IMR-90 (cell line): ENCODE measurements around the gene EHBP1L1. TPM values are rescaled to one million over a fixed set of nuclear protein-coding genes. Genes with fewer than 3 reads are reported as not detected.

ENCODE experiments used
- ATAC-seq: fragments of 200-7000 bp; cut with Tn5 transposase; 2 replicates; pipeline ENCODE4 v1.9.1; 2020; ENCODE audit warnings: low read depth, mild to moderate bottlenecking, moderate library complexity
- BruUV-seq: library from RNA; stranded (reverse); fragments of 400-500 nt; replicated peaks from 2 replicates; lab custom pipeline; 2021; lab: Mats Ljungman, UMichigan
- CTCF ChIA-PET: fragments of 300-600 bp; formaldehyde crosslinking; extraction: SDS; loops from one replicate; lab custom pipeline; 2021; ENCODE audit warnings: antibody characterized with exemption; lab: Yijun Ruan, JAX
- POLR2A ChIA-PET: fragments of 300-600 bp; sonication (Branson Sonifier 250); formaldehyde crosslinking; loops from one replicate; lab custom pipeline; 2022; ENCODE audit warnings: antibody characterized with exemption; ENCODE audit not compliant: unreplicated experiment; lab: Charles Lee
- DNase-seq: peaks from one replicate; pipeline ENCODE4 v3.0.0; 2013
- H2AFZ ChIP-seq: replicated peaks from 2 replicates; pipeline ENCODE3; 2013; ENCODE audit warnings: low read length, mild to moderate bottlenecking; ENCODE audit not compliant: poor library complexity
- H2AK5ac ChIP-seq: 2 replicates; pipeline ENCODE4 v1.6.1; 2013; ENCODE audit warnings: low read depth, low read length, inconsistent platforms
- H2AK9ac ChIP-seq: replicated peaks from 2 replicates; pipeline ENCODE3; 2013; ENCODE audit warnings: mild to moderate bottlenecking, low read depth, low read length, moderate library complexity; ENCODE audit not compliant: poor library complexity
- H2BK120ac ChIP-seq: 2 replicates; pipeline ENCODE4 v1.6.1; 2013; ENCODE audit warnings: low read depth, low read length, inconsistent platforms
- H2BK15ac ChIP-seq: 3 replicates; pipeline ENCODE4 v1.6.1; 2013; ENCODE audit warnings: low read depth, low read length, inconsistent platforms
- H2BK20ac ChIP-seq: 2 replicates; pipeline ENCODE4 v1.6.1; 2013; ENCODE audit warnings: low read depth, mild to moderate bottlenecking, inconsistent platforms, low read length, moderate library complexity
- H2BK5ac ChIP-seq: 2 replicates; pipeline ENCODE4 v1.6.1; 2013; ENCODE audit warnings: mild to moderate bottlenecking, low read depth, low read length, inconsistent platforms; ENCODE audit not compliant: poor library complexity, severe bottlenecking
- H3K14ac ChIP-seq: replicated peaks from 2 replicates; pipeline ENCODE4 v1.6.1; 2013; ENCODE audit warnings: low read depth, low read length, inconsistent platforms
- H3K18ac ChIP-seq: 2 replicates; pipeline ENCODE4 v1.6.1; 2013; ENCODE audit warnings: low read depth, low read length, control low read depth
- H3K23ac ChIP-seq: 2 replicates; pipeline ENCODE4 v1.6.1; 2013; ENCODE audit warnings: low read depth, low read length, inconsistent platforms
- H3K27ac ChIP-seq: 2 replicates; pipeline ENCODE4 v1.5.1; 2013; ENCODE audit warnings: mild to moderate bottlenecking, control low read depth, low read length; ENCODE audit not compliant: insufficient read depth
- H3K27me3 ChIP-seq: 2 replicates; pipeline ENCODE4 v1.6.1; 2013; ENCODE audit warnings: low read length; ENCODE audit not compliant: control insufficient read depth, insufficient read depth
- H3K36me3 ChIP-seq: 2 replicates; pipeline ENCODE4 v1.6.1; 2013; ENCODE audit warnings: low read length, mixed read lengths; ENCODE audit not compliant: control insufficient read depth, insufficient read depth
- H3K4ac ChIP-seq: 2 replicates; pipeline ENCODE4 v1.6.1; 2013; ENCODE audit warnings: low read depth, low read length, inconsistent platforms
- H3K4me1 ChIP-seq: 2 replicates; pipeline ENCODE4 v1.6.1; 2013; ENCODE audit warnings: low read length, mixed read lengths; ENCODE audit not compliant: control insufficient read depth, insufficient read depth
- H3K4me2 ChIP-seq: 2 replicates; pipeline ENCODE4 v1.6.1; 2013; ENCODE audit warnings: low read depth, mild to moderate bottlenecking, control low read depth, low read length, moderate library complexity
- H3K4me3 ChIP-seq: 2 replicates; pipeline ENCODE4 v1.5.1; 2013; ENCODE audit warnings: low read depth, mild to moderate bottlenecking, control low read depth, low read length, moderate library complexity; ENCODE audit not compliant: insufficient read depth
- H3K56ac ChIP-seq: 2 replicates; pipeline ENCODE4 v1.6.1; 2013; ENCODE audit warnings: low read length, inconsistent platforms; ENCODE audit not compliant: insufficient read depth; ENCODE audit errors: extremely low read depth
- H3K79me1 ChIP-seq, 2 experiments: 2 replicates each; pipeline ENCODE4 v1.6.1; 2013; ENCODE audit warnings: low read length in 2 of 2, inconsistent platforms in 1 of 2, low read depth in 1 of 2
- H3K9ac ChIP-seq: 2 replicates; pipeline ENCODE4 v1.6.1; 2013; ENCODE audit warnings: low read depth, low read length, control low read depth
- H3K9me1 ChIP-seq: 2 replicates; pipeline ENCODE4 v1.6.1; 2013; ENCODE audit warnings: low read length, inconsistent platforms; ENCODE audit not compliant: insufficient read depth
- H3K9me3 ChIP-seq: 2 replicates; pipeline ENCODE4 v1.6.1; 2013; ENCODE audit warnings: low read length; ENCODE audit not compliant: control insufficient read depth, insufficient read depth
- H4K20me1 ChIP-seq: 2 replicates; pipeline ENCODE4 v1.6.1; 2013; ENCODE audit warnings: low read length, inconsistent platforms; ENCODE audit not compliant: insufficient read depth
- H4K5ac ChIP-seq: 2 replicates; pipeline ENCODE4 v1.6.1; 2013; ENCODE audit warnings: mild to moderate bottlenecking, low read depth, low read length, control low read depth
- H4K8ac ChIP-seq, 2 experiments: 2 replicates each; pipeline ENCODE4 v1.6.1; 2013; ENCODE audit warnings: low read depth in 2 of 2, low read length in 2 of 2, control low read depth in 1 of 2, inconsistent platforms in 1 of 2
- H4K91ac ChIP-seq: 2 replicates; pipeline ENCODE4 v1.6.1; 2013; ENCODE audit warnings: low read depth, low read length, inconsistent platforms; ENCODE audit not compliant: insufficient read depth
- BHLHE40 ChIP-seq: fragments of 150-350 bp; IDR thresholded peaks from 2 replicates; pipeline ENCODE4 v1.6.1; 2016; ENCODE audit warnings: mild to moderate bottlenecking, low read depth, low read length
- CEBPB ChIP-seq: IDR thresholded peaks from 2 replicates; pipeline ENCODE4 v1.6.1; 2012; ENCODE audit warnings: low read depth, low read length, improper control_type of control experiment
- CHD1 ChIP-seq: IDR thresholded peaks from 2 replicates; pipeline ENCODE4 v1.6.1; 2012; ENCODE audit warnings: low read depth, low read length, improper control_type of control experiment
- CTCF ChIP-seq: conservative IDR thresholded peaks from 2 replicates; pipeline ENCODE4 v1.5.1; 2012; ENCODE audit warnings: mild to moderate bottlenecking, low read depth, low read length, improper control_type of control experiment
- ELK1 ChIP-seq: fragments of 150-350 bp; IDR thresholded peaks from 2 replicates; pipeline ENCODE4 v1.6.1; 2016; ENCODE audit warnings: low read depth, mild to moderate bottlenecking, low read length, moderate library complexity, borderline replicate concordance
- FOS ChIP-seq: fragments of 150-350 bp; IDR thresholded peaks from 2 replicates; pipeline ENCODE4 v1.6.1; 2016; ENCODE audit warnings: low read depth, low read length
- MAZ ChIP-seq: IDR thresholded peaks from 2 replicates; pipeline ENCODE4 v1.6.1; 2012; ENCODE audit warnings: low read depth, mild to moderate bottlenecking, low read length, improper control_type of control experiment, moderate library complexity, borderline replicate concordance
- MXI1 ChIP-seq: IDR thresholded peaks from 2 replicates; pipeline ENCODE4 v1.6.1; 2012; ENCODE audit warnings: low read depth, mild to moderate bottlenecking, low read length, moderate library complexity, borderline replicate concordance
- NFE2L2 ChIP-seq: fragments of 150-350 bp; IDR thresholded peaks from 2 replicates; pipeline ENCODE4 v1.6.1; 2016; ENCODE audit warnings: low read depth, mild to moderate bottlenecking, low read length
- POLR2A ChIP-seq: IDR thresholded peaks from 2 replicates; pipeline ENCODE4 v1.6.1; 2012; ENCODE audit warnings: mild to moderate bottlenecking, low read depth, low read length
- RCOR1 ChIP-seq: IDR thresholded peaks from 2 replicates; pipeline ENCODE4 v1.6.1; 2012; ENCODE audit warnings: mild to moderate bottlenecking, low read length, improper control_type of control experiment; ENCODE audit not compliant: insufficient replicate concordance
- RFX5 ChIP-seq: IDR thresholded peaks from 2 replicates; pipeline ENCODE4 v1.8.0; 2012; ENCODE audit warnings: low read depth, mild to moderate bottlenecking, low read length, moderate library complexity
- SMC3 ChIP-seq: fragments of 150-350 bp; IDR thresholded peaks from 2 replicates; pipeline ENCODE4 v1.6.1; 2016; ENCODE audit warnings: low read depth, mild to moderate bottlenecking, antibody characterized with exemption, low read length, moderate library complexity
- USF2 ChIP-seq: fragments of 150-350 bp; IDR thresholded peaks from 2 replicates; pipeline ENCODE4 v1.6.1; 2017; ENCODE audit warnings: mild to moderate bottlenecking, antibody characterized with exemption, low read length, low read depth
- WGBS, 2 experiments: methylation state at CpG; one replicate each; pipeline versions ENCODE4 v1.1.5 to v1.1.7; 2013; ENCODE audit warnings: missing lambda C conversion rate in 2 of 2; ENCODE audit not compliant: insufficient read length in 1 of 2; ENCODE audit errors: extremely low coverage in 2 of 2; 5-methylcytosine and 5-hydroxymethylcytosine counted together
- dilution Hi-C: fragments of 300-500 bp; cut with HindIII; formaldehyde crosslinking; loops from one replicate; pipeline ENCODE4 v1.14.3; 2018; ENCODE audit warnings: low sequenced_read_pairs; ENCODE audit not compliant: unreplicated experiment
- in situ Hi-C: fragments of 300-500 bp; cut with MboI; formaldehyde crosslinking; loops from 3 replicates; pipeline ENCODE4 v1.14.3; 2019; ENCODE audit warnings: low sequenced_read_pairs, inconsistent platforms, mixed read lengths
- intact Hi-C: fragments of 100-400 bp; cut with micrococcal nuclease; formaldehyde crosslinking; loops from 2 replicates; pipeline ENCODE4 v1.10.0; 2022
- polyA plus RNA-seq, 3 experiments: library from polyadenylated mRNA; depleted of rRNA; stranded (reverse); fragments of >200 nt; gene quantifications; 2 replicates each; pipeline ENCODE4 v1.2.3, GENCODE V29; 2012; ENCODE audit warnings: low replicate concordance in 1 of 3
- total RNA-seq: library from RNA; depleted of rRNA; stranded (reverse); fragments of >200 nt; gene quantifications from 2 replicates; pipeline ENCODE4 v1.2.3, GENCODE V29; 2012

The EHBP1L1 gene
- total and polyA plus RNA-seq, 2 of the 4 experiments (the other 2 are of a cell fraction), result 10.0 to 27.4 TPM

- ChIA-PET POLR2A (no interaction called here), CTCF (no interaction called here)
- no peak overlapping the region for H3K56ac ChIP-seq
- H3K4me2 ChIP-seq, result no peak overlapping the region
- H2AK5ac ChIP-seq, result no peak overlapping the region
- intact Hi-C loops (no loop called here), in situ Hi-C loops (no loop called here), dilution Hi-C loops (no loop called here)
- no peak overlapping the region for H2BK120ac ChIP-seq
- H3K36me3 ChIP-seq, result peaks cover 38% of the 10 kb centered on the region
- DNase-seq, result no peak
- no peak overlapping the region for H3K4me3 ChIP-seq
- BruUV-seq, result no TSS peak
- H3K27ac ChIP-seq, result no peak overlapping the region
- no peaks in the 10 kb centered on the region; the same call in 1 of the 2 replicates for H3K9me1 ChIP-seq
- no peak overlapping the region for H3K9ac ChIP-seq
- no peak overlapping the region for H2AK9ac ChIP-seq
- ATAC-seq, result no peak
- H3K23ac ChIP-seq, result no peak overlapping the region
- no peak overlapping the region for H2BK20ac ChIP-seq
- H3K18ac ChIP-seq, result no peak overlapping the region
- whole genome bisulfite sequencing, 2 experiments, result no CpG with 5 or more reads among the region's 4 CpGs
- no peak overlapping the region for H3K14ac ChIP-seq
- peaks cover 4% of the 10 kb centered on the region; the same call in 1 of the 2 replicates for H4K20me1 ChIP-seq
- no peak overlapping the region for H2AFZ ChIP-seq
- H4K91ac ChIP-seq, result no peak overlapping the region
- peaks cover 5% of the 10 kb centered on the region; the same call in 1 of the 2 replicates for H3K4me1 ChIP-seq
- no peak overlapping the region for H2BK5ac ChIP-seq
- H3K9me3 ChIP-seq, result no peaks in the 10 kb centered on the region
- no peak overlapping the region for H3K4ac ChIP-seq
- H3K79me1 ChIP-seq, result peaks cover 0 to 3% of the 10 kb centered on the region in 2 experiments; a peak in 2 of 4 replicates
- H4K8ac ChIP-seq, result no peak overlapping the region
- no peak overlapping the region for H2BK15ac ChIP-seq
- TF ChIP-seq FOS (no peak), RCOR1 (no peak), ELK1 (no peak), BHLHE40 (no peak), CHD1 (no peak), USF2 (no peak), RFX5 (no peak), POLR2A (no peak), CEBPB (no peak), CTCF (no peak), NFE2L2 (no peak), MXI1 (no peak), SMC3 (no peak), MAZ (no peak)
- no peaks in the 10 kb centered on the region for H3K27me3 ChIP-seq
- H4K5ac ChIP-seq, result no peak overlapping the region
These were observed 30.0 kb upstream of the EHBP1L1 start for GRCh38 chr11:65545853-65546216.
